Tibial artery (tissue), 4 donors: ENCODE data around the gene MRPL45.

Experiments used
- DNase-seq, 2 donors: peaks; one replicate each; pipeline ENCODE4 v3.0.0-alpha.2; 2019
- H3K27ac ChIP-seq, 2 donors: fragments of 200-600 bp; sonication (generic) in 1 of 2; 1 replicate in 1 of 2; 2 replicates in 1 of 2; pipeline ENCODE4 v1.5.1; 2018 to 2019; ENCODE audit warnings: mild to moderate bottlenecking in 1 of 2
- H3K27me3 ChIP-seq, 2 donors: fragments of 200-600 bp; sonication (generic) in 1 of 2; one replicate each; pipeline versions ENCODE4 v1.5.1 to v1.6.0; 2016 to 2019
- H3K36me3 ChIP-seq, 3 donors: fragments of 200-600 bp; sonication (generic) in 2 of 3; one replicate each; pipeline ENCODE4 v1.5.1; 2016 to 2019; ENCODE audit warnings: mild to moderate bottlenecking in 2 of 3
- H3K4me1 ChIP-seq, 4 donors: fragments of 200-600 bp; sonication (generic) in 2 of 4; 1 replicate in 3 of 4; 2 replicates in 1 of 4; pipeline ENCODE4 v1.5.1; 2016 to 2019
- H3K4me3 ChIP-seq, 2 donors: fragments of 200-600 bp; sonication (generic) in 1 of 2; 1 replicate in 1 of 2; 2 replicates in 1 of 2; pipeline ENCODE4 v1.5.1; 2018 to 2019; ENCODE audit warnings: mild to moderate bottlenecking in 2 of 2
- H3K9me3 ChIP-seq, 3 donors: fragments of 200-600 bp; sonication (generic) in 1 of 3; one replicate each; pipeline ENCODE4 v1.5.1; 2016 to 2019
- CTCF ChIP-seq, 2 experiments: fragments of 200-600 bp in 1 of 2; fragments of 450-650 bp in 1 of 2; IDR thresholded peaks; one replicate each; pipeline ENCODE4 v1.5.1; 2017 to 2019; ENCODE audit warnings: antibody characterized with exemption in 2 of 2, mild to moderate bottlenecking in 1 of 2, moderate library complexity in 1 of 2
- intact Hi-C: fragments of 100-400 bp; cut with DNase I; formaldehyde crosslinking; loops from one replicate; pipeline ENCODE4 v1.15.0; 2023; ENCODE audit warnings: low total_unique reads

Gene MRPL45

GRCh38 chr17:38363016-38363415, 66.0 kb downstream of the MRPL45 start:
- peaks cover 0 to 29% (median 15%) of the 10 kb centered on the region in 4 donors for H3K4me1 ChIP-seq
- no peak for TF ChIP-seq CTCF (IDR thresholded peaks at IDR 0.05)
- H3K27ac ChIP-seq = no peak overlapping the region
- no peaks in the 10 kb centered on the region for H3K9me3 ChIP-seq
- no peak for DNase-seq
- peaks cover 12 to 56% (median 28%) of the 10 kb centered on the region in 3 donors for H3K36me3 ChIP-seq
- no peaks in the 10 kb centered on the region for H3K27me3 ChIP-seq
- no peak overlapping the region for H3K4me3 ChIP-seq
- intact Hi-C loops = loop anchor here (2.0 kb wide), 1 partner anchor 44 kb away; no protein-coding TSS in a partner anchor

DNA sequence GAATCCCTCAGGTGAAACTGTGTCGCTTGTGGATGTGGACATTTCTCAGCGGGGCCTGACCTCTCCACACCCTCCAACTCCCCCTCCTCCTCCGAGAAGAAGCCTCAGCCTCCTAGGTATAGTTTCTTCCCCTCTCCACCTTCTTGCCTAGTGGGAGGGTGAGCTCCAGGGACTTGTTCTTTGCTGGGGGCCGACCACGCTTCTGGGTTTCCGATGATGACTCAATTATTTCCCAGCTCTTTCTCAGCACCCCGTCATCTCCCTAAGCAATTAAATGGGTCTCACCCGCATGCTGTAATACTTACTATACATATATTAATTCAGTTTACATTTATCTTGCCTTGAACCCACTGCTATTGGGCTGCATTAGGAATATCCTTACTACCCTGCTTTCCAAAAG, 67.8 kb downstream of the MRPL45 start:
- TF ChIP-seq CTCF (IDR thresholded peaks at IDR 0.05) = no peak
- no peak for DNase-seq
- intact Hi-C loops = no loop called here
- Histone ChIP-seq H3K4me1 (peaks cover 0 to 12% (median 5%) of the 10 kb centered on the region in 4 donors), H3K27ac (no peak overlapping the region), H3K36me3 (peaks cover 28 to 73% (median 45%) of the 10 kb centered on the region in 3 donors), H3K27me3 (no peaks in the 10 kb centered on the region), H3K4me3 (no peak overlapping the region), H3K9me3 (no peaks in the 10 kb centered on the region)

DNA sequence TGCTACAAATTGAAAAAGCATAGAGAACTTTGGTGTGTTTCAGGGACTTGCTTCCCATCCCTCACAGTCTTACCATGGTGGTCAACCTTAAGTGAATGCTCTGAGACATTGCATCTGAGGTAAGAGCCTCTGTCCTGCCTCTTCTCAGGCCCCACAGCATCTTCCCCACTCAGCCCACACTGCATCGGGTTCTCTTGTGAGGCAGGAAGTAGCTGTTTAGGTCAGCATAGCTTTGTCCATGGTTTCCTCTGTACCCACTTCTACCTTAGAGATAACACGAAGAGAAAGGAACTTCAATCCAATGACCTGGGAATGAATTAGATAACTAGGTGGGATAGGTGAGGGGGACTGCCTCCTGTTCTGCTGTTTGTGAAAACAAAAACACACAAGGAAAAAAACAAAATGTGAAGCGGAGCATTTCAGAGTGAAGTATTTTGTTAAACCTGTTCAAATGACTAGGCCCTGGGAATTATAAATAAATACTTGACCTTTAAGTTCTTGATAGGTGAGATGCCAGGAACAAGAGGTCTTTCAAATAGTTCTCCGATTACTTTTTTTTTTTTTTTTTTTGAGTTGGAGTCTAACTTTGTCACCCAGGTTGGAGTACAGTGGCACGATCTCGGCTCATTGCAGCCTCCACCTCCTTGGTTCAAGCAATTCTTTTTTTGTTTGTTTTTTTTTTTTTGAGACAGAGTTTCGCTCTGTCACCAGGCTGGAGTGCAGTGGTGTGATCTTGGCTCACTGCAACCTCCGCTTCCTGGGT, 72.3 kb downstream of the MRPL45 start:
- TF ChIP-seq CTCF (IDR thresholded peaks at IDR 0.05) = no peak
- no peak for DNase-seq
- no peak overlapping the region for H3K4me3 ChIP-seq
- H3K27me3 ChIP-seq = no peaks in the 10 kb centered on the region
- peaks cover 57 to 98% (median 75%) of the 10 kb centered on the region in 3 donors for H3K36me3 ChIP-seq
- no peaks in the 10 kb centered on the region for H3K4me1 ChIP-seq
- intact Hi-C loops = no loop called here
- H3K27ac ChIP-seq = no peak overlapping the region
- no peaks in the 10 kb centered on the region for H3K9me3 ChIP-seq
